Osteoblast (primary cell): ENCODE measurements around the gene LBH. TPM values are rescaled to one million over a fixed set of nuclear protein-coding genes. Genes with fewer than 3 reads are reported as not detected.

Source experiments
- DNase-seq: peaks from one replicate; pipeline ENCODE4 v3.0.0; 2011; ENCODE audit warnings: low spot score, mixed read lengths; ENCODE audit not compliant: insufficient read length; ENCODE audit errors: missing footprints
- H2AFZ ChIP-seq: 2 replicates; pipeline ENCODE4 v1.6.0; 2011; ENCODE audit warnings: mild to moderate bottlenecking, low read length
- H3K27ac ChIP-seq: 2 replicates; pipeline ENCODE4 v1.5.1; 2011; ENCODE audit warnings: mild to moderate bottlenecking, low read depth, low read length, moderate library complexity
- H3K27me3 ChIP-seq: 2 replicates; pipeline ENCODE4 v1.6.0; 2012; ENCODE audit warnings: mild to moderate bottlenecking, control low read depth, inconsistent platforms, low read length, moderate library complexity; ENCODE audit not compliant: insufficient read depth
- H3K36me3 ChIP-seq: 2 replicates; pipeline ENCODE4 v1.5.1; 2011; ENCODE audit warnings: mild to moderate bottlenecking, low read length, control low read depth, moderate library complexity; ENCODE audit not compliant: insufficient read depth
- H3K4me1 ChIP-seq: 2 replicates; pipeline ENCODE4 v1.5.1; 2011; ENCODE audit warnings: mild to moderate bottlenecking, low read length, control low read depth, moderate library complexity; ENCODE audit not compliant: insufficient read depth
- H3K4me2 ChIP-seq: 2 replicates; pipeline ENCODE4 v1.6.0; 2011; ENCODE audit warnings: mild to moderate bottlenecking, low read length; ENCODE audit not compliant: insufficient read depth
- H3K4me3 ChIP-seq: fragments of 200-600 bp; sonication (generic); 3 replicates; pipeline ENCODE4 v1.5.1; 2012; ENCODE audit warnings: mild to moderate bottlenecking, low read length, inconsistent platforms; ENCODE audit not compliant: insufficient read depth
- H3K79me2 ChIP-seq: 2 replicates; pipeline ENCODE4 v1.6.0; 2012; ENCODE audit warnings: mild to moderate bottlenecking, low read length, control low read depth, inconsistent platforms; ENCODE audit not compliant: insufficient read depth
- H3K9me3 ChIP-seq: 2 replicates; pipeline ENCODE4 v1.5.1; 2011; ENCODE audit warnings: low read depth, low read length, control low read depth
- H4K20me1 ChIP-seq: 2 replicates; pipeline ENCODE4 v1.6.0; 2012; ENCODE audit warnings: mild to moderate bottlenecking, low read length, control low read depth; ENCODE audit not compliant: insufficient read depth
- total RNA-seq: library from RNA; depleted of rRNA; stranded (reverse); fragments of >200 nt; gene quantifications from 2 replicates; pipeline ENCODE4 v1.2.3, GENCODE V29; 2012
- TF ChIP-seq, protein P1 (sequence below): IDR thresholded peaks from 2 replicates; pipeline ENCODE4 v1.5.1; 2011; ENCODE audit warnings: mild to moderate bottlenecking, low read depth, low read length, moderate library complexity; ENCODE audit errors: extremely low read depth

The LBH gene
- total RNA-seq, 1 donor: 270 TPM

DNA sequence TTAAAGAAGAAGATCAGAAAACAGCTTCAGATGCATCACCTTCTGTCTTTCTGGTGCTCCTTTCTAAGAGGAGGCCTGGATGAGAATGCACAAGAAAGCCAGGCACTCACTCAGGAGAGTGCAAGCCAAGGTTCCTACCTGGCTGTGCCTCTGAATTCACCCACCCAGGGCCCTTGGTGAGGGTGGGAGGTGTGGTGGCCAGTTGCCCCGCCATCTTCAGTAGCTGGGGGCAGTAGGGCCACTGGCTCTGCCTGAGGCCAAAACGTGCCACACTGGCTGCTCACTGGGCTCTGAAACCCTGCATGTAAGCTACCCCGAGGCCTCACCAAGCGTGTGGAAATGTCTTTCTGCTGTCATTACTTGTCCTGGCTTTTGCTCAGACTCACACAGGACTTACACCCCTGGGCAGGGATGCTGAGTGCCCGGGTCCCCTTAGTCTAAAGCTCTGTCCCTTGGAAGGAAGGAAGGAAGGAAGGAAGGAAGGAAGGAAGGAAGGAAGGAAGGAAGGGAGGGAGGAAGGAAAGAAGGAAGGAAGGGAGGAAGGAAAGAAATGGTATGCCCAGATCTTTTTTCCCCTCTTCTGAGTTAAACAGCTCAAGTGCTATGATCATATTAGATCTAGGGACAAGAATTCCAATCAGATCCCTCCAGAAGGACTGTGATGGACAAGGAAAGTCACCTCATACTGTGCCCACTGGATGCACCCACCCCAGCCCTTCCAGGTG lies 8.5 kb upstream of the LBH start:
- H3K79me2 ChIP-seq: no peaks in the 10 kb centered on the region
- no peak overlapping the region for H3K27ac ChIP-seq
- H3K4me2 ChIP-seq: no peak overlapping the region
- no peaks in the 10 kb centered on the region for H3K9me3 ChIP-seq
- peaks cover 5% of the 10 kb centered on the region for H3K27me3 ChIP-seq
- no peak overlapping the region for H2AFZ ChIP-seq
- H3K4me1 ChIP-seq: peaks cover 28% of the 10 kb centered on the region
- peak; percentile 58 for DNase-seq
- H4K20me1 ChIP-seq: no peaks in the 10 kb centered on the region
- H3K36me3 ChIP-seq: no peaks in the 10 kb centered on the region
- TF ChIP-seq, protein P1, sequence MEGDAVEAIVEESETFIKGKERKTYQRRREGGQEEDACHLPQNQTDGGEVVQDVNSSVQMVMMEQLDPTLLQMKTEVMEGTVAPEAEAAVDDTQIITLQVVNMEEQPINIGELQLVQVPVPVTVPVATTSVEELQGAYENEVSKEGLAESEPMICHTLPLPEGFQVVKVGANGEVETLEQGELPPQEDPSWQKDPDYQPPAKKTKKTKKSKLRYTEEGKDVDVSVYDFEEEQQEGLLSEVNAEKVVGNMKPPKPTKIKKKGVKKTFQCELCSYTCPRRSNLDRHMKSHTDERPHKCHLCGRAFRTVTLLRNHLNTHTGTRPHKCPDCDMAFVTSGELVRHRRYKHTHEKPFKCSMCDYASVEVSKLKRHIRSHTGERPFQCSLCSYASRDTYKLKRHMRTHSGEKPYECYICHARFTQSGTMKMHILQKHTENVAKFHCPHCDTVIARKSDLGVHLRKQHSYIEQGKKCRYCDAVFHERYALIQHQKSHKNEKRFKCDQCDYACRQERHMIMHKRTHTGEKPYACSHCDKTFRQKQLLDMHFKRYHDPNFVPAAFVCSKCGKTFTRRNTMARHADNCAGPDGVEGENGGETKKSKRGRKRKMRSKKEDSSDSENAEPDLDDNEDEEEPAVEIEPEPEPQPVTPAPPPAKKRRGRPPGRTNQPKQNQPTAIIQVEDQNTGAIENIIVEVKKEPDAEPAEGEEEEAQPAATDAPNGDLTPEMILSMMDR: no peak
- no peak overlapping the region for H3K4me3 ChIP-seq

DNA sequence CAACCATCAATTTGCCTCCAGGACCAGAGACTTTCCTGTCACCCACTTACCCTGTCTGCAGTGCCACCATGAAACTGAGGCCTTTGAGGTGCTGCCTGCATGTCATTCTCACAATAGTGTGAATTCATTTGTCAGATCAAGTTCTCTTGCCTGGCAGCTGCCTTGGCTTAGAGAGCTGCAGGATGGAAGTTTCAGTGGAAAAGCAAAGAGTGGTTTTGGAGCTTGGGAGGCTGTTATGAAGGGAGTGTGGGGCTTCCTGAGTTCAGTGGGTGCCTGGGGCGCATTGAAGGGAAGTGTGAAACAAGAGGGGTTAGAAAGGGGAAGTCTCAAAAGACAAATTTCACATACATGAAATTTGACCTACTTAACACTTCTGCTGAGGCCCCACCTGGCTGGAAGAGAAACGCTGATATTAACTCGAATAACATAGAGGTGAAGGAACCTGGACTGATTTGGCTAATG lies 7.9 kb upstream of the LBH start:
- DNase-seq: no peak
- TF ChIP-seq, protein P1: no peak

DNA sequence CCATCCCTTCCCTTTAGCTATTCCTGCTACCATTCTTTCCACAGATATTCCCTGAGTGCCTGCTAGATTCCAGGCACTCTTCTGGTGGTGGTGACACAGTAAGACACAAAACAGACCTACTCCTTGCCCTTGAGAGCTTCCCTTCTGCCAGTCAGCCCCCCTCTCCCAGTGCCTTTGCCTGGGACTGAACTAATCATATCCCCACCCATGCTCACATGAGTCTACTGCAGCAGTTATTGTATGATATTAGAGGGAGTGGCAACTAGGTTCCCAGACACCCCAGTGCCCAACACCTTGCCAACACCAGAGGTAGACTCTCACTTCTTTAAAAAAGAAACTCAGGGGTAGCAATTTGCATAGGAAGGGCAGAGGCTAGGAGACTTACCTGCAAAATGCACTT lies 7.2 kb upstream of the LBH start:
- TF ChIP-seq, protein P1: no peak
- H3K4me1 ChIP-seq: peaks cover 28% of the 10 kb centered on the region
- no peaks in the 10 kb centered on the region for H3K9me3 ChIP-seq
- H3K36me3 ChIP-seq: no peaks in the 10 kb centered on the region
- DNase-seq: no peak
- H3K27ac ChIP-seq: no peak overlapping the region
- H3K4me2 ChIP-seq: no peak overlapping the region
- no peak overlapping the region for H3K4me3 ChIP-seq
- H3K79me2 ChIP-seq: no peaks in the 10 kb centered on the region
- no peak overlapping the region for H2AFZ ChIP-seq
- H3K27me3 ChIP-seq: peaks cover 5% of the 10 kb centered on the region
- no peaks in the 10 kb centered on the region for H4K20me1 ChIP-seq

More for the DNA sequence above, 7.9 kb upstream of the LBH start:
- no peak overlapping the region for H3K4me3 ChIP-seq
- peaks cover 5% of the 10 kb centered on the region for H3K27me3 ChIP-seq
- no peaks in the 10 kb centered on the region for H3K36me3 ChIP-seq
- H3K4me2 ChIP-seq: no peak overlapping the region
- H2AFZ ChIP-seq: no peak overlapping the region
- H3K4me1 ChIP-seq: peaks cover 28% of the 10 kb centered on the region
- no peaks in the 10 kb centered on the region for H4K20me1 ChIP-seq
- no peaks in the 10 kb centered on the region for H3K9me3 ChIP-seq
- no peaks in the 10 kb centered on the region for H3K79me2 ChIP-seq
- H3K27ac ChIP-seq: no peak overlapping the region

DNA sequence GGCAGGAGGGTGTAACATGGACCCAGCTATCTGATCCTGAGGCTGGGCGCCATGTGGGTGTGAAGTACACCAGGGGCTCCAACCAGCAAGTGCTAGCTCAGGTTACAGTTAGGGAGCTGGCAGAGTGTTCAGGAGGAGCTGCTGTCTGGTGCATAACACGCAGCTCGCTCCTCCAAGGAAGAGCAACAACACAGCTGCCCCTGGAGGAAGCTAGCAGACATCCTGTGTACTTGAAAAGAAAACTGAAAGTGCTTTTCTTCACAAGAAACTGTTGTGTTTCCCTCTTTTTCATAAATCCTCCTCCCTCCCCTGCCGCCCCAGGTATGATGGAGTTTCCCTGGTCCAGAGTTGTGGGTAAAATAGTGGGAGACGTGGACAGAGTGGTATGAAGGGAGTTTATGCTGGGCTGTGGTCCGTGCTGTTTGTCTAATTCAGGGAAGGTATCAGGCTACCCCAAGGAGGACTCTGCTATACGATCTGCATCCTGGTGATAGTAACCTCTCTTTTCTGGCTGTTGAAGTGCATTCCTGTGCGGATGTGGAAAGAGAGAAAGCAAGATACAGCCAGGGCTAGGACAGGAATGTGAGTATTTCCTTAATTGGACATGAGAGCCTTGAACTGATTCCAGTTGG lies 6.1 kb upstream of the LBH start:
- TF ChIP-seq, protein P1: peak; percentile 8

More for the DNA sequence above, 6.1 kb upstream of the LBH start:
- H3K79me2 ChIP-seq: no peaks in the 10 kb centered on the region
- H3K4me2 ChIP-seq: peak overlapping the region; percentile 85
- no peaks in the 10 kb centered on the region for H4K20me1 ChIP-seq
- no peaks in the 10 kb centered on the region for H3K9me3 ChIP-seq
- peak overlapping the region; percentile 66 for H3K4me3 ChIP-seq
- peak; percentile 60 for DNase-seq
- peak overlapping the region; percentile 87 for H3K27ac ChIP-seq
- peaks cover 5% of the 10 kb centered on the region for H3K27me3 ChIP-seq
- no peaks in the 10 kb centered on the region for H3K36me3 ChIP-seq
- peaks cover 28% of the 10 kb centered on the region for H3K4me1 ChIP-seq
- peak overlapping the region; percentile 65 for H2AFZ ChIP-seq
